EH (cell line): ENCODE data around the gene APC2.
A peak's percentile ranks its signal among the peaks of the same experiment; 100 is the strongest.
"Not testable (repeated sequence)": the region's sequence is repeated elsewhere in the genome, so short reads cannot be mapped to it uniquely, and the experiment has no call there.

Experiments
- DNase-seq: peaks from one replicate; pipeline ENCODE4 v3.0.0-alpha.2; 2015; ENCODE audit warnings: low read depth

APC2 gene

DNA sequence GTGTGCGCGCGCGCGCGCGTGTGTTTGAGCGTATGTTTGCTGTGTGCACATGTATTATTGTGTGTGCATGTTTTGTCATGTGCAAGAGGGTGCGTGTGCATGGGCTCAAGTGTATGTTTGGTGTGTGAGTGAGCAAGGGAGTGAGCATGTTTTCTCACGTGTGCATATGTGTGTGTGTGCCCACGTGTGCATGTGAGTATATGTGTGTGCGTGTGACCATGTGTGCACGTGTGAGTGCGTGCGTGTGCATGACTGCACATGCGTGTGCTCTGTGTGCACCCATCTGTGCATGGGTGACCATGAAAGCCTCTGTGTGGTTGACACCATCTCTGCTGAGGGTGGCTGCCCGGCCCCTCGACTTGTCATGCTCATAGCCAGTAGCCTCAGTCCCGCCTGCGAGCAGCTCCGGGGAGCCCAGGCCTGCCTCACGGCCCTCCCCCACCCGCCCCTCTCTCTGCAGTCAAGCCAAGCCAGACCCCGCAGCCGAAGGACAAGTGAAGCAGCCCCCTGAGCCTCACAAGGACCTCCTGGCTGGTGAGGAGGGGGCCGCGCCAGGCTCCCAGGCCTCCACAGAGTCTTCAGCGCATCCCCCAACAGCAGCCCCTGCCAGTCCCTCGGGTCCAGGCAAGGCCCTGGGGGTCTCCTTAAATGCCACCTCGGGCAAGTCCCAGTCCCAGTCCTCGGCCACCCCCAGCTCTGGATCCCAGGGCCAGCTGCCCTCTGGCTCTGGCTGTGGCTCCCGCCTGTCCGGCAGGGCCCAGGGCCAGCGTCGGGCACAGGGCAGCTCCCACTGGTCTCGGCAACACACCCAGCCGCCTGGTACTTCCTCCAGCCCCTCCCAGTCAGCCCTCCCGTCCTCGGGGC is 47.0 kb downstream of the APC2 start:
- DNase-seq, result no peak

DNA sequence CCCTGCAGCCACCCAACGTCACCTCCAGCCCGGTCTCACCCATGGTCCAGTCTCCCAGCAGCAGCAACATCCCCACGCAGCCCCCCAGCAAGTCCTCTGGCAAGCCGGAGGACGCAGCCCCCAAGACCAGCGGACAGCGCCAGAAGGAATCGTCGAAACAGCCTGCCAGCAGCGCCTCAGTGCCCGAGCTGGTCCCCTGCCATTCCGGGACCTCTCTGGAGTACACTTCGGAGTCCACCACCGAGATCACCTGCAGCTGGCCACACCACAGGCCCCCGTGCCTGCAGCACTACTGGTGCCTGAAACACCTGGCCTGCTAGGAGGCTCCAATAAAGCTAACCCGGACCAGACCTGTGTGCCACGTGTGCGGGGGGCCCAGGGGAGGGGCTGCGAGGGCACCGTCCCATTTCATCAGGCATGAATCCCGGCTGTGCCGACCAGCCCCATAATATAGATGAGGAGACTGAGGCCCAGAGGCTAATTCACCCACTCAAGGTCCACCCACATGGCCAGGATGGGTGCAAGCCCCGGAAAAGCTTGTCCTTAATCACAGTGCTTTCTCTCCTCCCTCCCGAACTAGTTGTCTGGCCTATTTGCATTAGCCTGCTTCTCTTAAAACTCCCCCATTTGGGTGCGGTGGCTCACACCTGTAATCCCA is 47.8 kb downstream of the APC2 start:
- DNase-seq, result no peak

DNA sequence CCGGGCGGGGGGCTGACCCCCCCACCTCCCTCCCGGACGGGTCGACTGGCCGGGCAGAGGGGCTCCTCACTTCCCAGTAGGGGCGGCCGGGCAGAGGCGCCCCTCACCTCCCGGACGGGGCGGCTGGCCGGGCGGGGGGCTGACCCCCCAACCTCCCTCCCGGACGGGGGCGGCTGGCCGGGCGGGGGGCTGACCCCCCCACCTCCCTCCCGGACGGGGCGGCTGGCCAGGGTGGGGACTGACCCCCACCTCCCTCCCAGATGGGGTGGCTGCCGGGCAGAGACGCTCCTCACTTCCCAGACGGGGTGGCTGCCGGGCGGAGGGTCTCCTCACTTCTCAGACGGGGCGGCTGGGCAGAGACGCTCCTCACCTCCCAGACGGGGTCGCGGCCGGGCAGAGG is 49.3 kb downstream of the APC2 start:
- not testable (repeated sequence) for DNase-seq

DNA sequence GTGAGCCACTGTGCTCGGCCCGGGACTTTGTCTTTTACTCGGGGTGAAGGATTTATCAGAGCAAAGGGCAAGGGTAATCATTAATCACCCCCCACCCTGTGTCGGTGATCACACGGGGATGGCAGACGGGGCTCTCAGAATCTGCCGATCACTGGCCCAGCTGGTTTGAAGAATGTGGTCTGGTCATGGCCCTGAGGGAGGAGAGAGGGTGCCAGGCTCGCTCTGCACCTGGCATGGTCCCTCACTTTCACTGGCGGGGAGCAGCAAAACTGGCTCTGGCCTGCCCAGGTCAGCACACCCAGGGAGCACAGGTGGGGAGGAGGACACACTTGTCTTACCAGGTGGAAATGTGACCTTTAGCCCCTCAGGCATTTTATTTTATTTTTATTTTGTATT is 51.3 kb downstream of the APC2 start:
- no peak for DNase-seq

DNA sequence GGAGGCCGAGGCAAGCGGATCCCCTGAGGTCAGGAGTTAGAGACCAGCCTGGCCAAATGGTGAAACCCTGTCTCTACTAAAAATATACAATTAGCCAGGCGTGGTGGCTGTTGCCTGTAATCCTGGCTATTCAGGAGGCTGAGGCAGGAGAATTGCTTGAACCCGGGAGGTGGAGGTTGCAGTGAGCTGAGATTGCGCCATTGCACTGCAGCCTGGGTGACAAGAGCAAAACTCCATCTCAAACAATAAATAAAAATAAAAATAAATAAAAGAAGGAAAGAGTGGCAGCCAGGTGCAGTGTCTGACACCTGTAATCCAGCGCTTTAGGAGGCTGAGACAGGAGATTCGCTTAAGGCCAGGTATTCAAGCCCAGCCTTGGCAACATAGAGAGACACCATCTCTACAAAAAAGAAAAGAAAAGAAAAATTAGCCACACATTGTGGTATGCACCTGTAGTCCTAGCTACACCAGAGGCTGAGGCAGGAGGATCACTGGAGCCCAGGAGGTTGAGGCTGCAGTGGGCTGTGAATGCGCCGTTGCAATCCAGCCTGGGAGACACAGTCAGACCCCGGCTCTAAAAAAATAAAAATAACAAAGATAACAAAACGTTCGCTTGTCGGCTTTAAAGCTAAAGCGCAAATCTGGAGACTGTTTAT is 52.6 kb downstream of the APC2 start:
- no peak for DNase-seq

GRCh38 chr19:1503089-1503924 is 53.4 kb downstream of the APC2 start:
- peak; percentile 40 for DNase-seq

DNA sequence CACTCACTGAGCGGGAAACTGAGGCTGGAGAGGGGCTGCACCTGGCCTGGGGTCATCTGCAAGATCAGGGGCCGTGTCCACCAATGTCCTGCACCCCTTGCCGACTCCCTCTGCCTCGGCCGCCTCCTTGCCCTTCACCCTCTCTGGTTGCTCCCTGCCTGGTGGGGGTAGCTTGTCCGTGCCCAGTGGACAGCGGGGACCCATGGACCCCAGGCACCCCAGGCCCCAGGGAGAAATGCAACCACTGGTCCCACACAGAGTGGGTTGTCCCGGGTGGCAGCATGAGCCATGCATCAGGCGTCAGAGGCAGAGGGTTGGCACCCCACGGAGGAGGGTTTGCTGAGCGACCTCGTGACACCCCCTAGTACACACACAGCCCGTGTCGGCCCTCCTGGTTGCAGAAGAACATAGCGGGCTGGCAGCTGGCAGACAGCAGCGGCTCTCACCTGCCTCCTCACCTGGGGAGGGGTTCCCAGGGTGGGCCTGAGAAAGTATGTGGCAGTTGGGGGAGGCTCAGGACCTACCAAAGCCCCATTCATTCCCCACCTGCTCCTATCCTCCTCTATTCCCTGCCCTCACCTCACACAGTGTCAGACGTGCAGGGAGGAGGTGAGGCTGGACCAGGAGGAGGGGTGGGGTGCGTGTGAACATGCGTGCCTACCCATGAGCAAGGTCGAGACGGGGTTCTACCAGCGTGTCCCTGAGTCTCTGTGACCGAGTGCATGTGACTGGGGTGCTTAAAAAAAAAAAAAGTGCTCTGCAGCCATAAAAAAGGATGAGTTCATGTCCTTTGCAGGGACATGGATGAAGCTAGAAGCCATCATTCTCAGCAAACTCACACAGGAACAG is 54.2 kb downstream of the APC2 start:
- no peak for DNase-seq

GRCh38 chr19:1505012-1505411 is 55.1 kb downstream of the APC2 start:
- no peak for DNase-seq

GRCh38 chr19:1505991-1506881 is 56.3 kb downstream of the APC2 start:
- no peak for DNase-seq

DNA sequence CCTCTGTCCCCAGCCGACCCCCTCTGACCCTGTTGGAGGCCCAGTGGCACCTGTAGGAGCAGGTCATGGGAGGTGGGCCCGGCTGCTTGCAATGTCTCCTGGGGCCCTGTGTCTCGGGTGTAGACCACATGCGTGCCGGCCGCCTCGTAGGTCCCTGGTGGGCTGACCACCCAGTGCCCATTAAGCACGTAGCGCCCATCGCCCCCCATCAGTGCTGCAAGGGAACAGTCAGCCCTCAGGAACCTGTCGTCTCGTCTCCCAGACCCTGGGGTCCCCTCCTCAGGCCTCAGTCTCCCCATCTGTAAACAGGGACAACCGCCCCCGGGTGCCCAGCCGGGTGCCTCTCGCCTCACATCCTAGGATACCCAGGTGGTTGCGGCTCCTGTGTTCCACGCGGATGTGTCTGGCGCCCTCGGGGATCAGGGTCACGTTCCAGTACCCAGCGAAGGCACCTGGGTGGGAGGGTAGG is 57.3 kb downstream of the APC2 start:
- no peak for DNase-seq

GRCh38 chr19:1507763-1508506 is 58.0 kb downstream of the APC2 start:
- peak; percentile 96 for DNase-seq

DNA sequence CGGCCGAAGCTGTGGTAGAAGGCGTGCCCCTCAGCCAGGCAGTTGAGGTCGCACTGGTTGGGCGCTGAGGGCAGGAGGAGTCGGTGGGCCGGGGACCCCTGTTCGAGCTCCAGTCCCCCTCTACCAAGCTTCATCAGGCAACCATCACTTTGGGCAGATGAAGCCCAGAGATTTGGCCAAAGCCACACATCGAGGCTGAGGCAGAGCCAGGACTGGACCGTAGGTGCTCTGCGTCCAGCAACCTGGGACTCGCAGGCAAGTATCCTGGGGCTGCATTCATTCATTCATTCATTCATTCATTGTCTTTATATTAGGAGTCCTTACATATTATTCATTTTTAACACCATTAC is 58.6 kb downstream of the APC2 start:
- no peak for DNase-seq

- no peak for DNase-seq
Observed at GRCh38 chr19:1509602-1510441, 59.9 kb downstream of the APC2 start.

- no peak for DNase-seq
Observed at GRCh38 chr19:1510442-1510806, 60.5 kb downstream of the APC2 start.

DNA sequence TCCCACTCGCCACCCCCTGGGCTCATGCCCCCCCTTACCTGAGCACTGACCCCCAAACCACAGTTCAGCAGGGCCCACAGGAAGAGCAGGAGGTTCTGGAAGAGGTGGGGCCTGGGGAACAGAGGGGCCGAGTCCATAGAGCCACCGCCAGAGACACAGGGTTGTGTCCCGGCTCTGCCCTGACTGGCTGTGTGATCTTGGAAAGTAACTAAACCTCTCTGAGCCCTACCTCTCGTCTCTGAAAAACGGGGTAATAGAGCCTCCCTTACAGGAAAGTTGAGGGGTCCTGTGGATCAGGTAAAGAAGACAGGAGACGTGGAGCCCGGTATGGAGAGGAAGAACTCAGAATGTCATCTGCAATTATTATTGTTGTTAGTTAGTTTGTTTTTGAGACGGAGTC is 60.9 kb downstream of the APC2 start:
- DNase-seq, result no peak

- no peak for DNase-seq
Observed at GRCh38 chr19:1511318-1512317, 61.7 kb downstream of the APC2 start.
